H1 (cell line): ENCODE data around the gene CYTL1. TPM values are rescaled to one million over a fixed set of nuclear protein-coding genes. Genes with fewer than 3 reads are reported as not detected.

Experiments
- CTCF ChIA-PET: fragments of 300-600 bp; sonication (Branson Sonifier 250); formaldehyde crosslinking; loops from one replicate; lab custom pipeline; 2021; ENCODE audit not compliant: partially characterized antibody; lab: Charles Lee
- POLR2A ChIA-PET: fragments of 300-600 bp; sonication (Branson Sonifier 250); formaldehyde crosslinking; loops from one replicate; lab custom pipeline; 2021; ENCODE audit warnings: inconsistent platforms; ENCODE audit not compliant: partially characterized antibody; lab: Charles Lee
- DNase-seq, 2 experiments: peaks; one replicate each; pipeline versions ENCODE4 v3.0.0 to v3.0.0-alpha.2; 2010 to 2022; ENCODE audit warnings: low spot score in 2 of 2, low read depth in 1 of 2, mixed read lengths in 1 of 2
- FAIRE-seq: peaks from 2 replicates; lab custom pipeline; 2011; peaks lifted over from hg19 to GRCh38; lab: Jason Lieb, UNC
- H2AFZ ChIP-seq: 2 replicates; pipeline ENCODE4 v1.8.1; 2012; ENCODE audit warnings: low read length, inconsistent platforms
- H2AK5ac ChIP-seq: 2 replicates; pipeline ENCODE4 v1.6.1; 2013; ENCODE audit warnings: low read depth, low read length
- H2BK120ac ChIP-seq: replicated peaks from 2 replicates; pipeline ENCODE3; 2013; ENCODE audit warnings: low read depth, low read length, inconsistent platforms
- H2BK12ac ChIP-seq: 2 replicates; pipeline ENCODE4 v1.6.1; 2013; ENCODE audit warnings: low read depth, low read length
- H2BK15ac ChIP-seq: 2 replicates; pipeline ENCODE4 v1.6.1; 2013; ENCODE audit warnings: low read length
- H2BK20ac ChIP-seq: 2 replicates; pipeline ENCODE4 v1.6.1; 2013; ENCODE audit warnings: low read length
- H2BK5ac ChIP-seq: 2 replicates; pipeline ENCODE4 v1.6.1; 2013; ENCODE audit warnings: low read depth, low read length
- H3K14ac ChIP-seq: 2 replicates; pipeline ENCODE4 v1.6.1; 2013; ENCODE audit warnings: inconsistent platforms; ENCODE audit not compliant: insufficient read length
- H3K18ac ChIP-seq: 2 replicates; pipeline ENCODE4 v1.6.1; 2013; ENCODE audit warnings: low read length; ENCODE audit errors: extremely low read depth
- H3K23ac ChIP-seq: 2 replicates; pipeline ENCODE4 v1.6.1; 2013; ENCODE audit warnings: inconsistent platforms; ENCODE audit not compliant: insufficient read length
- H3K23me2 ChIP-seq: 2 replicates; pipeline ENCODE4 v1.6.1; 2013; ENCODE audit warnings: low read depth, low read length
- H3K27ac ChIP-seq: 2 replicates; pipeline ENCODE4 v1.6.1; 2011; ENCODE audit warnings: low read depth, low read length, inconsistent platforms
- H3K27me3 ChIP-seq, 4 experiments: replicated peaks in 1 of 4; 1 replicate in 1 of 4; 2 replicates in 3 of 4; pipeline versions ENCODE4 v1.6.1 to v1.8.1; 2011 to 2013; ENCODE audit warnings: low read length in 3 of 4, mild to moderate bottlenecking in 3 of 4, inconsistent platforms in 2 of 4, mixed read lengths in 2 of 4, moderate library complexity in 1 of 4; ENCODE audit not compliant: control insufficient read depth in 3 of 4, insufficient read depth in 3 of 4; ENCODE audit errors: extremely low read depth in 1 of 4
- H3K36me3 ChIP-seq, 4 experiments: 2 replicates each; pipeline versions ENCODE4 v1.6.1 to v1.8.1; 2011 to 2013; ENCODE audit warnings: mild to moderate bottlenecking in 4 of 4, low read length in 3 of 4, moderate library complexity in 2 of 4, control low read depth in 1 of 4, inconsistent platforms in 1 of 4; ENCODE audit not compliant: insufficient read depth in 4 of 4, control insufficient read depth in 2 of 4
- H3K4ac ChIP-seq: replicated peaks from 2 replicates; pipeline ENCODE3; 2013; ENCODE audit warnings: low read length, low read depth, mixed read lengths, inconsistent platforms; ENCODE audit not compliant: insufficient read length
- H3K4me1 ChIP-seq, 4 experiments: replicated peaks in 1 of 4; 1 replicate in 1 of 4; 2 replicates in 3 of 4; pipeline versions ENCODE4 v1.6.1 to v1.8.1; 2011 to 2013; ENCODE audit warnings: low read length in 3 of 4, inconsistent platforms in 2 of 4, mixed read lengths in 1 of 4; ENCODE audit not compliant: insufficient read depth in 4 of 4, control insufficient read depth in 3 of 4
- H3K4me2 ChIP-seq, 2 experiments: 2 replicates each; pipeline versions ENCODE4 v1.6.1 to v1.8.1; 2011 to 2013; ENCODE audit warnings: low read depth in 2 of 2, low read length in 2 of 2, control low read depth in 1 of 2, inconsistent platforms in 1 of 2, mild to moderate bottlenecking in 1 of 2; ENCODE audit not compliant: insufficient read depth in 1 of 2
- H3K4me3 ChIP-seq, 4 experiments: fragments of 200-600, 300-600 bp in 1 of 4; sonication (generic), shearing (Covaris generic), sonication (Bioruptor Twin) in 1 of 4; 2 replicates each; pipeline versions ENCODE4 v1.5.1 to v1.8.1; 2011 to 2016; ENCODE audit warnings: low read length in 4 of 4, low read depth in 3 of 4, control low read depth in 2 of 4, inconsistent platforms in 2 of 4, mild to moderate bottlenecking in 2 of 4, mixed read lengths in 1 of 4, moderate library complexity in 1 of 4; ENCODE audit not compliant: insufficient read depth in 2 of 4; ENCODE audit errors: extremely low read depth in 1 of 4
- H3K56ac ChIP-seq: replicated peaks from 2 replicates; pipeline ENCODE3; 2013; ENCODE audit warnings: low read depth, mild to moderate bottlenecking, mixed read lengths, low read length, inconsistent platforms; ENCODE audit not compliant: insufficient read length
- H3K79me1 ChIP-seq: 2 replicates; pipeline ENCODE4 v1.6.1; 2013; ENCODE audit warnings: low read depth, low read length, control low read depth
- H3K79me2 ChIP-seq, 2 experiments: 2 replicates each; pipeline versions ENCODE4 v1.6.1 to v1.8.1; 2012 to 2013; ENCODE audit warnings: low read length in 2 of 2, mild to moderate bottlenecking in 2 of 2, inconsistent platforms in 1 of 2; ENCODE audit not compliant: insufficient read depth in 2 of 2, control insufficient read depth in 1 of 2
- H3K9ac ChIP-seq, 4 experiments: replicated peaks in 1 of 4; 1 replicate in 1 of 4; 2 replicates in 3 of 4; pipeline versions ENCODE4 v1.6.1 to v1.8.1; 2011 to 2013; ENCODE audit warnings: low read depth in 3 of 4, low read length in 3 of 4, control low read depth in 2 of 4, mild to moderate bottlenecking in 2 of 4, moderate library complexity in 2 of 4, inconsistent platforms in 1 of 4; ENCODE audit errors: extremely low read depth in 1 of 4
- H3K9me3 ChIP-seq, 2 experiments: 2 replicates each; pipeline versions ENCODE4 v1.6.1 to v1.8.1; 2012 to 2013; ENCODE audit warnings: mild to moderate bottlenecking in 2 of 2, moderate library complexity in 2 of 2, control low read depth in 1 of 2, inconsistent platforms in 1 of 2, low read depth in 1 of 2, low read length in 1 of 2, mixed read lengths in 1 of 2; ENCODE audit not compliant: insufficient read depth in 2 of 2
- H4K20me1 ChIP-seq, 2 experiments: replicated peaks in 1 of 2; 2 replicates each; pipeline versions ENCODE3 to v1.8.1; 2011 to 2013; ENCODE audit warnings: inconsistent platforms in 2 of 2, low read length in 2 of 2, mild to moderate bottlenecking in 1 of 2; ENCODE audit not compliant: insufficient read depth in 2 of 2, control insufficient read depth in 1 of 2
- H4K5ac ChIP-seq: 2 replicates; pipeline ENCODE4 v1.6.1; 2013; ENCODE audit warnings: low read length, low read depth, mixed read lengths, inconsistent platforms; ENCODE audit not compliant: insufficient read length
- H4K8ac ChIP-seq: 2 replicates; pipeline ENCODE4 v1.8.0; 2013; ENCODE audit warnings: mild to moderate bottlenecking, moderate library complexity, low read length, inconsistent platforms; ENCODE audit not compliant: insufficient read depth; ENCODE audit errors: extremely low read depth
- H4K91ac ChIP-seq: replicated peaks from 2 replicates; pipeline ENCODE3; 2013; ENCODE audit warnings: low read length, mixed read lengths, inconsistent platforms; ENCODE audit not compliant: insufficient read length
- CBX5 ChIP-seq: fragments of 300-800, 300-1000 bp; sonication (generic); IDR thresholded peaks from 2 replicates; pipeline ENCODE4 v1.7.1; 2016; ENCODE audit warnings: antibody characterized with exemption, low read length, low read depth
- JUND ChIP-seq: IDR thresholded peaks from 2 replicates; pipeline ENCODE4 v1.6.1; 2011; ENCODE audit warnings: mild to moderate bottlenecking, improper control_type of control experiment, low read length
- WGBS, 2 experiments: shearing (Covaris generic) in 1 of 2; methylation state at CpG; one replicate each; pipeline versions ENCODE4 v1.1.6 to v1.1.7; 2013 to 2015; ENCODE audit warnings: low lambda C conversion rate in 2 of 2, mixed read lengths in 2 of 2, inconsistent platforms in 1 of 2, low coverage in 1 of 2, missing lambda C conversion rate in 1 of 2; ENCODE audit not compliant: insufficient replicate concordance in 2 of 2, insufficient coverage in 1 of 2, insufficient read length in 1 of 2; ENCODE audit errors: extremely low coverage in 1 of 2, missing lambda C conversion rate in 1 of 2; 5-methylcytosine and 5-hydroxymethylcytosine counted together
- polyA plus RNA-seq, 7 experiments: library from polyadenylated mRNA; depleted of rRNA in 3 of 7; stranded (reverse) in 5 of 7; unstranded in 2 of 7; fragments of >200 nt in 5 of 7; fragments of 200-250 nt in 2 of 7; gene quantifications; 1 replicate in 5 of 7; 2 replicates in 1 of 7; 4 replicates in 1 of 7; pipeline versions ENCODE4 v1.2.1 to v1.2.3, GENCODE V29; 2011 to 2013; ENCODE audit warnings: missing spikeins in 2 of 7, mixed read lengths in 2 of 7
- total RNA-seq: library from RNA; stranded (reverse); fragmentation: NEBNext Ultra II Directional; extraction: Animal tissue kit (Norgen Biotek cat#: 25700); gene quantifications from 2 replicates; pipeline ENCODE4 v1.2.1, GENCODE V29; 2021

Gene CYTL1
- total and polyA plus RNA-seq, 2 of the 8 experiments (the other 6 are each of a cell fraction or from before 2014, with no cell fraction given): 8.6 to 9.8 TPM

- no peak overlapping the region for H2AFZ ChIP-seq
- WGBS, 2 experiments: 91% methylated on average over 3 of the region's 3 CpGs; no CpG with 5 or more reads in 1 of the 2 experiments
- no peak for TF ChIP-seq JUND
- no peak for TF ChIP-seq CBX5
Measured at GRCh38 chr4:5030927-5031326, 11.7 kb upstream of the CYTL1 start.

More at GRCh38 chr4:5030927-5031326, 11.7 kb upstream of the CYTL1 start:
- H3K18ac ChIP-seq: no peak overlapping the region
- no peak overlapping the region for H2AK5ac ChIP-seq
- H3K4ac ChIP-seq: no peak overlapping the region
- no peak overlapping the region for H3K27ac ChIP-seq
- no peaks in the 10 kb centered on the region for H4K20me1 ChIP-seq
- no peaks in the 10 kb centered on the region for H3K79me1 ChIP-seq
- no peaks in the 10 kb centered on the region for H3K36me3 ChIP-seq
- H4K8ac ChIP-seq: no peak overlapping the region
- no peak overlapping the region for H4K91ac ChIP-seq
- H4K5ac ChIP-seq: no peak overlapping the region
- no peaks in the 10 kb centered on the region for H3K79me2 ChIP-seq
- no peaks in the 10 kb centered on the region; a peak in 1 of 7 replicates for H3K27me3 ChIP-seq
- no peak overlapping the region for H3K56ac ChIP-seq
- DNase-seq: no peak
- H3K9me3 ChIP-seq: no peaks in the 10 kb centered on the region
- H3K4me3 ChIP-seq: no peak overlapping the region
- H3K4me1 ChIP-seq: no peaks in the 10 kb centered on the region
- no peak overlapping the region for H2BK12ac ChIP-seq
- FAIRE-seq: no peak
- no peak overlapping the region for H2BK20ac ChIP-seq
- no peak overlapping the region for H3K14ac ChIP-seq
- ChIA-PET CTCF (interaction anchor here (0.7 to 1.3 kb wide), 4 partner anchors 10 to 306 kb away, joined by 3 to 4 read pairs (median 3); partner anchors contain the start of gene STK32B), POLR2A (no interaction called here)
- H3K9ac ChIP-seq: no peak overlapping the region
- H2BK5ac ChIP-seq: no peak overlapping the region
- no peaks in the 10 kb centered on the region for H3K23me2 ChIP-seq
- H2BK120ac ChIP-seq: no peak overlapping the region
- no peak overlapping the region for H2BK15ac ChIP-seq
- H3K4me2 ChIP-seq: no peak overlapping the region
- H3K23ac ChIP-seq: no peak overlapping the region
